ENCODE measurements around the gene MYD88. TPM values are rescaled to one million over a fixed set of nuclear protein-coding genes. Genes with fewer than 3 reads are reported as not detected.
"Not testable (repeated sequence)": the region's sequence is repeated elsewhere in the genome, so short reads cannot be mapped to it uniquely, and the experiment has no call there.

MYD88 gene
- total RNA-seq, 1 donor from 2014 or later, result 10.5 TPM

DNA sequence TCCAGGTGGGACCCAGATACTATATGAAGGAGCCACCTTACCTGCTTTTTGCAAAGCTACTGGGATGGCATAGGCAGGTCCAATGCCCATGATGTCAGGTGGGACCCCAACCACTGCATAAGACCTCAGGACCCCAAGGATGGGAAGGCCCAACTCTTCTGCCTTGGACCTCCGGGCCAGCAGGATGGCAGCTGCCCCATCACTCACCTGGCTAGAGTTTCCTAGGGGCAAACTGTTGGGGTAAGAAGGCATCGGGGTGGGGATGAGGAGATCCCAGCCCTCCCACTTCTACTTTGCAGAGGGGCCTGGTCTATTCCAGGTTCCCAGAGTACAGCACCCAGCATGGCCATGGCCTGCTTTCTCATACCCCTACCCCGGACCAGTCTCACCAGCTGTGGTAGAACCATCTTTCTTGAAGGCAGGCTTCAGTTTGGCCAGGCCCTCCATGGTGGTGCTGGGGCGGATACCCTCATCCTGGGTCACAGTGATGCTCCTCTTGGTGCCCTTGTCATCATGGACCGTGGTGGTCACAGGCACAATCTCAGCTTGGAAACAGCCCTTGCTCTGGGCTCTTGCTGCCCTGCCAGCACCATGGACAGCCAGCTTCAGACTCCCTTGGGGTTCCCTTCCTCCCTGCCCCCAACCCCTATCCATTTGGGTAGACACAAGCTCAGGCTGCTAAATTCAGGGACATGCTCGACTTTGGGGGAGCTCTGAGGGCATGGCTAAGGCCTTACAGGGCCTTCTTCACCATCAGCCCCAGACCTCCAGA, 12.2 kb upstream of the MYD88 start:
- DNase-seq, result no peak

DNA sequence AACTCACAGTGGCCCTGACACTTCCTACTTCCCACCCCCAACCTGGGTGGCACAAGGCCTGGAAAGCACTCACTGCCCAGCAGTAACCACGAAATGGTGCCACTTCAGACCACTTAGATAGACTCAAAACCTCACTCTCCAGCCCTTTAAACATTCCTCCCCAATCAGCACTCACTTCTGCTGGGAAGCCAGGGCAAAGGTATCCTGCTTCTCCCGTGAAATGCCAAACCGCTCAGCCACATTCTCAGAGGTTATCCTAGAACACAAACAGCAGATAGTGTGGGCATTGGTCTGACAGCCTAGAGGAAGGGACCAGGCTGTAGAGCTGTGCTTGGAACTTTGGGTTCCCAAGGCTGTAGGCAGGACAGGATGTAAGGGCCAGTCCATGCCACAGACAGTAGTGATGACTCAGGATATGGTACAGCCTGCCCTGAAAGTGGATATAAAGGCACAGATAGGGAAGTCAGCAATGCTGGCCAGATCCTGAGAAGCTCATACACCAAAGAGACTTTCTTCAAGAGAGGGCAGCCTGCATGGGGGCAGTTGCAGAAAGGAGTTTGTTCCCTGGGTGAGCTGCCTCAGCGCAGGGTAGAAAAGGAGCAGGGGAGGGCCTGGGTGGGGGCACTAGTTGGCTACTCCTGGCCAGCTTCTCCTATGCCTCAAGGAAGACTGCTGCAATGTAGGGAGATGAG, 10.7 kb upstream of the MYD88 start:
- DNase-seq, result no peak

DNA sequence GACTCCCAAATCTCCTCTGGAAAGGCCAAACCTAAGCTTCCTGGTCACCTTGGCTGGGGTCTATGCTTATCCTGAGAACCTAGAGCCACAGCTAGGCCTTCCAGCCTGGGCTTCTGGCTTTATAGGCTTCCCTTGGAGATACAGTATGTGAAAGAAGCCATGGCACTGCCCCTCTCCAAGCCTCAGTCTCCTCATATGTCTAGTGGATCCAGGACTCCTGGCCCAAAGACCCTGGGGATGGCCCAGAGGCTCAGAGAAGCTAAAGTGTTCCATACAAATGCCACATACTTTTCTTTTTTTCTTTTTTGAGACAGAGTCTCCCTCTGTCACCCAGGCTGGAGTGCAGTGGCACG, 10.2 kb upstream of the MYD88 start:
- DNase-seq, result no peak

DNA sequence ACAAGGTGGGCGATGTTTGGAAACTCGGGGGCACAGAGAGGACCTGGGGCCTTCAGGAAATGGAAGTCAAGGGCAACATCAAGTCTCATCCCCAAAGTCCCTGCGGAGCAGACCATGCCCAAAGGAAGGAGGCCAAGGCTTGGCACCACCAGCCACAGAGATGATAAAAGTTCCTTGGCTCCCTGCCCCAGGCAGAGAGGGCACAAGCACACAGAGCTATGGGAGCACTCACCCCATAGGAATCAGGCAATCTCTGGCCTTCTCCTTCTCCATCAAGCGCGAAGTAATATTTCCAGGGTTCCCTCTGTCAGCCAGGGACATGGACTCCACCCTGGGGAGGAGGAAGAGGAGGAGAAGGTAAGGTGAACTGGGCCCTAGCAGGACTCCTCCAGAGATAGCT, 9.4 kb upstream of the MYD88 start:
- no peak for DNase-seq

DNA sequence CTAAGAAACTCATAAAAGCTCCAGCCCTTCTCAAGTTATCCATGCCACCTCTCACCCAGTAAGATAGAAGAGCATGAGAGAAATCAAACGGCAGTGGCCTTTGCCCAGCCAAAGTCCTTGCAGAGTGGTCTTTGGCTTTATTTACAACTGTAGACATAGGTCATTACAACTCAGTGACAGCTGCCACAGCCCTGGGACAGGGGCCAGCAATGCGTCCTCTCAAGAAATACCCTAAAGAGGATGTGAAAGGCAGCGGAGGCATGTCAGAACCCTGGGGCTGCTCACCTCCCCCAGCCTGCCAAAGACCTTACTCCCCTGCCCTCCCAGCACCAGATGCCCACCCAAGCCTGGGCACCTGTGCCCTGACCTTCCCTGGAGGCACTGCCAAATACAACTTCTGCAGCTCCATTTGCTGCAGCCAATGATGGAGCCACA, 7.8 kb upstream of the MYD88 start:
- no peak for DNase-seq

DNA sequence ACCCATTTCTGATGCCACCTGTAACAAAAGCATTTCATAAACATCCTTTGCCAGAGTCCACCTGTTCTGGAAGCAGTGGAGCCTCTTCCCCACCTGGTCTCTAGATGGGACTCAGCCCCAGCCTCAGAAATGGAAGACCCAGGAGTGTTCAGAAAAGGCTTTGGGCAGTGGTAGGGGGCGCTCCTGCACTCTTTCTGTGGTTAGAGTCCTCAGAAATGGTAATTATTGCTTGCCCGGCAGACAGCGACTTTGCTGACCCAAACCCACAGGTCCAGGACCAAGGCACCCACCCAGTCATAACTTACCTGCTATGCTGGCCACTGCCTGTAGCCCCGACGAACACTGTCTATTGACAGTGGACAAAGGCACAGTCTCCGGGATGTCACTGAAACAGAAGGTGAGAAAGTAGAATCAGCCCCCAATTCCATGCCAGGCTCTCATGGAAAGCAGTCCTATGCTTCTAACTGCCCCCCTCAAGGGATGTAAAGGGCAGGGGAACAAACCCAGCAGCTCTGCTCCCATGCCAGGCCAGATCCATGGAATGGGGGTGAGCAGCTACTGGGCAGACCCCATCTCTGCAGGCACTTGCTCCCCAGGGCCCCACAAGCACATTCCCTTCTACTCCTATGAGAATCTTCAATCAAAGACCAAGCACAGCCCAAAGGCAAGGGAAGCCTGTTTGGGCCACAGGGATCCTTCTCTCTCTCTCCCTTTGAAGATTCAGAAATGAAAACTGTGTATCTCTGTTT, 6.7 kb upstream of the MYD88 start:
- no peak for DNase-seq

DNA sequence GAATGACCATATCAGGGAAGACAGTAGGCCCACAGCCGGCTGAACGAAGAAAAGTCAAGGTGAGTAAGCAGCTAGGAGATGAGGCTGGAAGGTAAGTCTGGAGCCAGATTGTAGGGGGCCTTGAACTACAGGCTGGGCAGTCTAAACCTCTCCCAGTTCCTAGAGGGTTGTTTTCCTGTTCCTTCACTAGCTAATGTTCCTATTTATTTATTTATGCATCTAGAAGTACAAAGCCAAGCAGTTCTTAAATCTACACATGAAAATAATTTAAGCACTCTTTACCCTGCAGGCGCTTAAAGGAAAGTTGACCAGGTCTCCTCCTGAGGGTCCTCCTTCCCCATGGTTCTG, 5.3 kb upstream of the MYD88 start:
- DNase-seq, result no peak

DNA sequence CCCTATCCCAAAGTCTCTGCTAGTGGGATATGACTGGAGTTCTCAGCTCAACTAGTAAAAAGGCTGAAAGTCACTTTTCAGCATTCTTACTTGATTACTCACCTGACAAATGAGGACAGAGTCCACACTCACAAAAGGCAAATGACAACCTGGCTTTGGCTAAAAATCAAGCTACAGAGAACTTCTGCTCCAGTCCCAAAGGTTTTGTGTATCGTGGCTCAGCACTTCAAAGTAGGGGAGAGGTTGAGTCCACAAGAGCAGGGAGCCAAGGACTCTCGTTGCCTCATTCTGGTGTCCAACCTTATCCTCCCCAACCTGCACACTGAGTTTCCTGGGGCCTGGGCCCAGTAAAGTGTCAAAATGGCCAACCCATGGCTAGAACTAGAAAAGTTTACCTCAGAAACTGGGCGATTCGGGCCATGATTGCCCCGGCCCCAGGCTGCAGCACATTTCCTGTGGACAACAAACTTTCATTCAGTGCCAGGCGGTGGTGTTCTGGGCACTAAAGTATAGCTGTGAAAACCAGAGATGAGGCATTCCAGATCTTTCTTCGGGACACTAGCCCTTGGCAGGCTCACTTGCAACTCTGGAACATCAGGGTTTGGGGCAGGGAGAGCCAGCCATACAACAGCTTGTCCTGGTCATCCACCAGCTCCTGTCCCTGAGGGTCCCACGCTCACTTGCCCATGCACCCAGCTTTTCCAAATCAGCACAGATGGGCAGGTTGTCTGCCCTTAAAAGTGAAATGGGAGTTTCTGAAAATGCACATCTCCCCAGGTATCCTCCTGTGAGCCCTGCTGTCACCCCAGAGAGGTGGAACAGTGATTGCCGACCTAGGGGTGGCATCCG, 4.7 kb upstream of the MYD88 start:
- DNase-seq, result no peak

DNA sequence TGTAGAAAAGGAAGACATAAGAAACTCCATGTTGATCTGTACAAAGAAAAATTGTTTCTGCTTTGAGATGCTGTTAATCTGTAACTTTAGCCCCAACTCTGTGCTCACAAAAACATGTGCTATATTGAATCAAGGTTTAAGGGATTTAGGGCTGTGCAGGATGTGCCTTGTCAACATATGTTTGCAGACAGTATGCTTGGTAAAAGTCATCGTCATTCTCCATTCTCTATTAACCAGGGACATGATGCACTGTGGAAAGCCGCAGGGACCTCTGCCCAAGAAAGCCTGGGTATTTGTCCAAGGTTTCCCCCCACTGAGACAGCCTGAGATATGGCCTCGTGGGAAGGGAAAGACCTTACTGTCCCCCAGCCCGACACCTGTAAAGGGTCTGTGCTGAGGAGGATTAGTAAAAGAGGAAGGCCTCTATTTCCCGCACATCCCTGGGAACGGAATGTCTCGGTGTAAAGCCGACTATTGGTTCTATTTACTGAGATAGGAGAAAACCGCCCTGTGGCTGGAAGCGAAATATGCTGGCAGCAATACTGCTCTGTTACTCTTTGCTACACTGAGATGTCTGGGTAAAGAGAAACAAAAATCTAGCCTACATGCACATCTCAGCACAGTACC, 3.8 kb upstream of the MYD88 start:
- DNase-seq, result not testable (repeated sequence)

DNA sequence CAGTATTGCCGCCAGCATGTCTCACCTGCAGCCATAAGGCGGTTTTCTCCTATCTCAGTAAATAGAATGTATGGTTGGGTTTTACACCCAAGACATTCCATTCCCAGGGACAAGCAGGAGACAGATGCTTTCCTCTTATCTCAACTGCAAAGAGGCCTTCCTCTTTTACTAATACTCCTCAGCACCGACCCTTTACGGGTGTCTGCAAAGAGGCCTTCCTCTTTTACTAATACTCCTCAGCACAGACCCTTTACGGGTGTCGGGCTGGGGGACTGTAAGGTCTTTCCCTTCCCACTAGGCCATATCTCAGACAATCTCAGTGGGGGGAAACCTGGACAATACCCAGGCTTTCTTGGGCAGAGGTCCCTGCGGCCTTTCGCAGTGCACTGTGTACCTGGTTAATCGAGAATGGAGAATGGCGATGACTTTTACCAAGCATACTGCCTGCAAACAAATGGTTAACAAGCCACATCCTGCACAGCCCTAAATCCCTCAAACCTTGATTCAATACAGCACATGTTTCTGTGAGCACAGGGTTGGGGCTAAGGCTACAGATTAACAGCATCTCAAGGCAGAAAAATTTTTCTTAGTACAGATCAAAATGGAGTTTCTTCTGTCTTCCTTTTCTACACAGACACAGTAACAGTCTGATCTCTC, 2.7 kb upstream of the MYD88 start:
- not testable (repeated sequence) for DNase-seq

DNA sequence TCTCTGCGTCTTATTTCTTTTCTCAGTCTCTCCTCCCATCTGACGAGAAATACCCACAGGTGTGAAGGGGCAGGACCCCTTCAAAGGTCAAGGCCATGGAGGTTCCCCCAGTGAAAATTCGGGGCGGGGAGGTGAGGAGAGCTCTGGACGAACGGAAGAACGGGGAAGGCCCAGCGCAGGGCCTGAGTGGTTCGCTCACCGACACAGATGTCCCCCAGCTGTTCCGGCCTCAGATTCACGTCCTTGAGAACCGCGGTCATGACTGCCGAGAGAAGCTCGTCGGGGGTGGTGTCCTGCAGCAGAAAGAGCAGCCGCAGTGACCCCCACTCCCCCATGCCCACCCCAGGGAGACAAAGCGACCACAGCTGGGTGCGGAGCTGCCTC, 2.1 kb upstream of the MYD88 start:
- no peak for DNase-seq

DNA sequence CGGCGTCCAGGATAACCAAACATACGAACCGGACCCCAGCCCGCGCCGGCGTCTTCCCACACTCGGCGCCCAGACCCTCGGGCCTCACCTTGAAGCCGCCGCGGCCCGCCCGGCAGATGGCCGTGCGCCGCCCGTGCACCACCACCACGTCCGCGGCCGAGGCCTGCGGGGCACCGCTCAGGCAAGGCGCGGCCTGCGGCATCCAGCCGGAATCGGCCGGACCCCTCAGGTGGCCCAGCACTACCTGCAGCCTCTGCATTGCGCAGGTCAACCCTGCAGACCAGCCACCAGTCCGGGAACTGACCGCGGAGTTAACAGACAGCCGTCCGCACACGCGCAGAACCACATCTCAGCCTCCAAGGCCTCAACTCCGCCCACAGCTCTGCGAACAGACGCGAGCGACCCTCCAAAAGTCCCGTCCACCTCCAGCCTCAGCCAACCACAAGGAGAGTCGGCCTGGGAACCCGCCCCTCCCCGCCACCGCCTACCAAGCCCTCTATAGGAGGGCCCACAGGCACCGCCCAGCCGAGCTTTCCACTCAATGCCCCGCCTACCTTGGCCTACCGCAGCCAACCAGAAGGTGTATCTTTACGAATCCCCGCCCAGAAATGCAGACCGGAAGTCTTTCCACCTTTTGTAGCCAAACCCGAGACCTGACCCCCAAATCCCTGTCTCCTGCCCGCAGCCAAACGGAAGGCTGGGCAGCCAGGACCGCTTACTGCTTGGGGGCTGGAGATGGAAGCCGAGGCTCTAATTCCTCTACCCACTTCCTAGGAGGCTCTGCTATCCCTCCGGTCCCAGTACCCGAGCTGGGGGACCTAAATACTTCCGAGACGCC, 1.5 kb upstream of the MYD88 start, which contains the start of gene ACAA1:
TSS of gene ACAA1 (minus strand) at position 351 of the 838 bp plus-strand sequence. CDS start at position 259, 92 bp downstream.
- DNase-seq, result peak; percentile 99

DNA sequence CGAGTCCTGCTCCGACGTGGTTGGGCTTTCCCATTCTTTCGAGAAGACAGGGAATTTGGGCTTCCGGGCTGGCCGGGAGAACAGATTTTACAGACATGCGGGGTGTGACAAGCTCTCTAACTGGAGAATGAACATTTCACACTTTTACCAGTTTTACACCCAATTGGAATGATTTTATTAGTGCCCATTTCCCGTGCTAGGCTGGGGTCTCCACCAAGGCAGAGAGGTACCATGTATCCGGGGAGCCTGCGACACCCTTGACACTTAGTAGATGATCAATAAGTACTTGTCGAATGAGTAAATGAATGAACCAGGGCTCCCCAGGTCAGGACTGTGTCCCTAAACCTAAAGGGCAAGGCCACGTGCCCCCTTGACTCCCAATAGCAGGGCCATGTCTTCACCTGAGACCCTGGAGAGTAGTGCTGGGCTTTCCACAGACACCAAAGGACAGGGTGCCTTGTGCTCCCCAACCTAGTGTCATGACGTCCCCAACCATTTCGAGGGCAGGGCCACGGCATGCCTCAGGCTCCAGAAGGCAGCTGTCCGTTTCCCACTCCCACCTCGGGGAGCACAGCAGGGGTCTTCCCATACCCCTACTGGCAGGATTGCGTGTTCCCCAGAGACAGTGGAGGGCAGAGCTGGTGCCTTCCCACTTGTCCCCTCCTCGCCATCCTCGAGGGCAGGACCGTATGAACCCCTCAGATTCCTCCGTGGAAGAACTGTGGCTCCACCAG, 679 bp upstream of the MYD88 start:
- peak; percentile 92 for DNase-seq

DNA sequence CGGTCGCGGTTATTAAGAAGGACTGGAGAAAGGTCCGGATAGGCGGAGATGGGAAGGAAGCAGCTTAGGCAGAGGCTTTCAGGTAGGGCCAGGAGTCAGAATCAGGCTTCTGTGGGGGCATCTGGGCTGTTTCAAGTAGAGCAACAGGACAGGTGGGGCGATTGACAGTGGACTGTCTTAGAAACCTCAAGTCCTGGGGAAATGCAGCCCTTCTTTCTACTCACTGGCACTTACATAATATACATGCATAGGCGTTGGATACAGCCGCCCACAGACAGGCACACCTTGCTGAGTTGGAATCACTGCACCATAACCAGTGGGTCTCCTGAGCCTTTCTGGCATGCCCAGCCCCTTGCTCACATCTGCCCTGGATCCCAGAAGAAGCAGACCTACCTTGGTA, 730 bp downstream of the MYD88 start:
- no peak for DNase-seq

DNA sequence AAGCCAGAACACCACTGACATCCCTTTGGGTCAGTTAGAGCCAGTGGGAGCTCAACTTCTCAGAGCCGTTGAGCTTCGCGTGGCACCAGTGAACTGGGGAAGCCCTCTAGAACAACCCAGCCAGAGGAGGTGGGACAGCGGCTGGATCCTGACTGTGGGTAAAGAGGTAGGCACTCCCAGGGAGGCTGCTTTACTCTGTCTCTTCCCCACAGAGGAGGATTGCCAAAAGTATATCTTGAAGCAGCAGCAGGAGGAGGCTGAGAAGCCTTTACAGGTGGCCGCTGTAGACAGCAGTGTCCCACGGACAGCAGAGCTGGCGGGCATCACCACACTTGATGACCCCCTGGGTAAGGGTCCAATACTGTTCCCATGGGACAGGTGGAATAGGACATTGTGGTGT, 1.2 kb downstream of the MYD88 start:
- no peak for DNase-seq

DNA sequence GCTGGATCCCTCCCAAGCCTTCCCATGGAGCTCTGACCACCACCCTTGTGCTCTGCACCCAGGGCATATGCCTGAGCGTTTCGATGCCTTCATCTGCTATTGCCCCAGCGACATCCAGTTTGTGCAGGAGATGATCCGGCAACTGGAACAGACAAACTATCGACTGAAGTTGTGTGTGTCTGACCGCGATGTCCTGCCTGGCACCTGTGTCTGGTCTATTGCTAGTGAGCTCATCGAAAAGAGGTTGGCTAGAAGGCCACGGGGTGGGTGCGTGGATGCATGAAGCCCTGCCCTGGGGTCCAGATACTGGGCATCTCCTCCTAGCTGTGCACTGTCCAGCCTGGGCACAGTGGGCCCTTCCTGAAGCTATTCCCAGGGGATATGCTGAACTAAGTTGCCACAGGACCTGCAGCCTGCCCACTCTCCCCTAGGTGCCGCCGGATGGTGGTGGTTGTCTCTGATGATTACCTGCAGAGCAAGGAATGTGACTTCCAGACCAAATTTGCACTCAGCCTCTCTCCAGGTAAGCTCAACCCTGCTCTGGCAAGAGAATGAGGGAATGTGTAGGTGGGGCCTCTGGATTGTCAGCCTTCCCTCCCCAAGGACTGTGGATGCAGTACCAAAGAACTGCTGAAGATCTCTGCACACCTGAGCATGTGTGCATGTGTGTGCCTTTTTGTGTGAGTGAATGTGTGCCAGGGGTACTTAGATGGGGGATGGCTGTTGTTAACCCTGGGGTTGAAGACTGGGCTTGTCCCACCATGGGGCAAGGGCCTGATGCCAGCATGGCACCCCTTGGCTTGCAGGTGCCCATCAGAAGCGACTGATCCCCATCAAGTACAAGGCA, 2.1 kb downstream of the MYD88 start:
- no peak for DNase-seq

DNA sequence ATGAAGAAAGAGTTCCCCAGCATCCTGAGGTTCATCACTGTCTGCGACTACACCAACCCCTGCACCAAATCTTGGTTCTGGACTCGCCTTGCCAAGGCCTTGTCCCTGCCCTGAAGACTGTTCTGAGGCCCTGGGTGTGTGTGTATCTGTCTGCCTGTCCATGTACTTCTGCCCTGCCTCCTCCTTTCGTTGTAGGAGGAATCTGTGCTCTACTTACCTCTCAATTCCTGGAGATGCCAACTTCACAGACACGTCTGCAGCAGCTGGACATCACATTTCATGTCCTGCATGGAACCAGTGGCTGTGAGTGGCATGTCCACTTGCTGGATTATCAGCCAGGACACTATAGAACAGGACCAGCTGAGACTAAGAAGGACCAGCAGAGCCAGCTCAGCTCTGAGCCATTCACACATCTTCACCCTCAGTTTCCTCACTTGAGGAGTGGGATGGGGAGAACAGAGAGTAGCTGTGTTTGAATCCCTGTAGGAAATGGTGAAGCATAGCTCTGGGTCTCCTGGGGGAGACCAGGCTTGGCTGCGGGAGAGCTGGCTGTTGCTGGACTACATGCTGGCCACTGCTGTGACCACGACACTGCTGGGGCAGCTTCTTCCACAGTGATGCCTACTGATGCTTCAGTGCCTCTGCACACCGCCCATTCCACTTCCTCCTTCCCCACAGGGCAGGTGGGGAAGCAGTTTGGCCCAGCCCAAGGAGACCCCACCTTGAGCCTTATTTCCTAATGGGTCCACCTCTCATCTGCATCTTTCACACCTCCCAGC, 2.9 kb downstream of the MYD88 start:
- no peak for DNase-seq

DNA sequence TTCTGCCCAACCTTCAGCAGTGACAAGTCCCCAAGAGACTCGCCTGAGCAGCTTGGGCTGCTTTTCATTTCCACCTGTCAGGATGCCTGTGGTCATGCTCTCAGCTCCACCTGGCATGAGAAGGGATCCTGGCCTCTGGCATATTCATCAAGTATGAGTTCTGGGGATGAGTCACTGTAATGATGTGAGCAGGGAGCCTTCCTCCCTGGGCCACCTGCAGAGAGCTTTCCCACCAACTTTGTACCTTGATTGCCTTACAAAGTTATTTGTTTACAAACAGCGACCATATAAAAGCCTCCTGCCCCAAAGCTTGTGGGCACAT, 3.5 kb downstream of the MYD88 start:
- no peak for DNase-seq
